H9 (cell line): ENCODE results near the gene NAALADL1. TPM values are rescaled to one million over a fixed set of nuclear protein-coding genes. Genes with fewer than 3 reads are reported as not detected.

Source experiments
- DNase-seq: peaks from one replicate; pipeline ENCODE4 v3.0.0-alpha.2; 2017
- H2AFZ ChIP-seq: one replicate; pipeline ENCODE4 v1.6.1; 2013; ENCODE audit warnings: mild to moderate bottlenecking, low read length, control low read depth, moderate library complexity
- H2AK5ac ChIP-seq: 2 replicates; pipeline ENCODE4 v1.6.1; 2013; ENCODE audit warnings: low read length, control low read depth, mixed read lengths; ENCODE audit not compliant: insufficient read length
- H2BK120ac ChIP-seq: one replicate; pipeline ENCODE4 v1.6.1; 2013; ENCODE audit warnings: low read depth, mild to moderate bottlenecking, low read length, control low read depth, inconsistent platforms; ENCODE audit not compliant: poor library complexity, severe bottlenecking
- H2BK12ac ChIP-seq: 2 replicates; pipeline ENCODE4 v1.6.1; 2013; ENCODE audit warnings: low read length, control low read depth, mixed read lengths, low read depth; ENCODE audit not compliant: insufficient read length
- H2BK15ac ChIP-seq: 2 replicates; pipeline ENCODE4 v1.6.1; 2013; ENCODE audit warnings: low read depth, low read length, control low read depth
- H2BK20ac ChIP-seq: one replicate; pipeline ENCODE4 v1.6.1; 2013; ENCODE audit warnings: low read depth, mild to moderate bottlenecking, low read length, control low read depth, inconsistent platforms; ENCODE audit not compliant: poor library complexity, severe bottlenecking
- H2BK5ac ChIP-seq: 2 replicates; pipeline ENCODE4 v1.6.1; 2013; ENCODE audit warnings: low read length, control low read depth, mixed read lengths; ENCODE audit not compliant: insufficient read length
- H3K14ac ChIP-seq: 2 replicates; pipeline ENCODE4 v1.6.1; 2013; ENCODE audit warnings: low read length, control low read depth; ENCODE audit not compliant: insufficient read depth
- H3K18ac ChIP-seq: 2 replicates; pipeline ENCODE4 v1.6.1; 2013; ENCODE audit warnings: low read depth, mild to moderate bottlenecking, mixed read lengths, low read length, control low read depth; ENCODE audit not compliant: insufficient read length
- H3K23ac ChIP-seq: 2 replicates; pipeline ENCODE4 v1.6.1; 2013; ENCODE audit warnings: low read length, control low read depth, mixed read lengths, low read depth; ENCODE audit not compliant: insufficient read length
- H3K23me2 ChIP-seq: 2 replicates; pipeline ENCODE4 v1.6.1; 2013; ENCODE audit warnings: low read depth, mild to moderate bottlenecking, mixed read lengths, low read length, control low read depth; ENCODE audit not compliant: insufficient read length, poor library complexity, severe bottlenecking
- H3K27ac ChIP-seq: 2 replicates; pipeline ENCODE4 v1.5.1; 2013; ENCODE audit warnings: low read length, control low read depth, mixed read lengths, low read depth; ENCODE audit not compliant: insufficient read length
- H3K27me3 ChIP-seq: 2 replicates; pipeline ENCODE4 v1.6.1; 2013; ENCODE audit warnings: low read length, control low read depth, inconsistent platforms; ENCODE audit not compliant: insufficient read depth
- H3K4ac ChIP-seq: 2 replicates; pipeline ENCODE4 v1.6.1; 2013; ENCODE audit warnings: low read depth, mild to moderate bottlenecking, control low read depth, inconsistent platforms, low read length, moderate library complexity
- H3K4me1 ChIP-seq: 2 replicates; pipeline ENCODE4 v1.6.1; 2013; ENCODE audit warnings: low read length, control low read depth, inconsistent platforms; ENCODE audit not compliant: insufficient read depth
- H3K4me2 ChIP-seq: 2 replicates; pipeline ENCODE4 v1.6.1; 2013; ENCODE audit warnings: low read length, control low read depth, mixed read lengths; ENCODE audit not compliant: insufficient read length, insufficient read depth
- H3K56ac ChIP-seq: 2 replicates; pipeline ENCODE4 v1.6.1; 2013; ENCODE audit warnings: low read depth, mild to moderate bottlenecking, mixed read lengths, low read length, control low read depth; ENCODE audit not compliant: insufficient read length
- H3K79me1 ChIP-seq: 2 replicates; pipeline ENCODE4 v1.6.1; 2013; ENCODE audit warnings: low read depth, mild to moderate bottlenecking, moderate library complexity, low read length, control low read depth, inconsistent platforms; ENCODE audit not compliant: insufficient read depth, poor library complexity, severe bottlenecking
- H3K79me2 ChIP-seq: 2 replicates; pipeline ENCODE4 v1.6.1; 2013; ENCODE audit warnings: low read length, control low read depth, inconsistent platforms; ENCODE audit not compliant: insufficient read depth
- H3K9ac ChIP-seq: 2 replicates; pipeline ENCODE4 v1.6.1; 2013; ENCODE audit warnings: low read length, control low read depth, mixed read lengths; ENCODE audit not compliant: insufficient read length; ENCODE audit errors: extremely low read depth
- H3K9me3 ChIP-seq: one replicate; pipeline ENCODE4 v1.6.1; 2013; ENCODE audit warnings: low read depth, low read length, inconsistent platforms; ENCODE audit not compliant: control insufficient read depth
- H3T11ph ChIP-seq: one replicate; pipeline ENCODE4 v1.6.1; 2013; ENCODE audit warnings: mild to moderate bottlenecking, low read length, control low read depth, inconsistent platforms
- H4K20me1 ChIP-seq: one replicate; pipeline ENCODE4 v1.6.1; 2013; ENCODE audit not compliant: control insufficient read depth, insufficient read length, insufficient read depth
- H4K5ac ChIP-seq: 2 replicates; pipeline ENCODE4 v1.6.1; 2013; ENCODE audit warnings: low read depth, mild to moderate bottlenecking, mixed read lengths, low read length, control low read depth; ENCODE audit not compliant: insufficient read length
- H4K8ac ChIP-seq: replicated peaks from 2 replicates; pipeline ENCODE4 v1.6.1; 2013; ENCODE audit warnings: low read length, control low read depth, mixed read lengths, low read depth; ENCODE audit not compliant: insufficient read length
- H4K91ac ChIP-seq: 2 replicates; pipeline ENCODE4 v1.6.1; 2013; ENCODE audit warnings: low read depth, mild to moderate bottlenecking, moderate library complexity, mixed read lengths, low read length, control low read depth; ENCODE audit not compliant: insufficient read length
- H3K27ac Mint-ChIP-seq, 3 experiments: 2 replicates in 2 of 3; 3 replicates in 1 of 3; pipeline ENCODE4 v1.8.0; 2020 to 2021; ENCODE audit warnings: mixed read lengths in 3 of 3, mild to moderate bottlenecking in 1 of 3, moderate library complexity in 1 of 3
- H3K27me3 Mint-ChIP-seq: 2 replicates; pipeline ENCODE4 v1.8.0; 2021; ENCODE audit warnings: low read depth, mild to moderate bottlenecking, moderate library complexity, mixed read lengths
- H3K36me3 Mint-ChIP-seq, 3 experiments: 2 replicates in 2 of 3; 3 replicates in 1 of 3; pipeline ENCODE4 v1.8.0; 2020 to 2021; ENCODE audit warnings: low read depth in 3 of 3, mixed read lengths in 3 of 3; ENCODE audit not compliant: insufficient read depth in 1 of 3
- H3K4me1 Mint-ChIP-seq, 2 experiments: 2 replicates each; pipeline ENCODE4 v1.8.0; 2020; ENCODE audit warnings: mixed read lengths in 2 of 2
- H3K4me3 Mint-ChIP-seq, 2 experiments: 2 replicates in 1 of 2; 3 replicates in 1 of 2; pipeline ENCODE4 v1.8.0; 2020 to 2021; ENCODE audit warnings: mild to moderate bottlenecking in 2 of 2, mixed read lengths in 2 of 2, moderate library complexity in 1 of 2
- H3K9me3 Mint-ChIP-seq, 2 experiments: 2 replicates in 1 of 2; 3 replicates in 1 of 2; pipeline ENCODE4 v1.8.0; 2020; ENCODE audit warnings: mild to moderate bottlenecking in 2 of 2, mixed read lengths in 2 of 2, moderate library complexity in 1 of 2
- CTCF ChIP-seq: fragments of 200-600 bp; sonication (generic); conservative IDR thresholded peaks from 3 replicates; pipeline ENCODE4 v1.8.0; 2021; ENCODE audit warnings: antibody characterized with exemption, mild to moderate bottlenecking
- WGBS: extraction: QIAGEN DNeasy Blood & Tissue Kit; methylation state at CpG from one replicate; pipeline ENCODE4 v1.1.7; 2013; ENCODE audit warnings: missing lambda C conversion rate, low lambda C conversion rate, mixed read lengths; ENCODE audit not compliant: insufficient read length; ENCODE audit errors: extremely low coverage; 5-methylcytosine and 5-hydroxymethylcytosine counted together
- total RNA-seq: library from RNA; stranded (reverse); gene quantifications from 2 replicates; pipeline ENCODE4 v1.2.1, GENCODE V29; 2021

The NAALADL1 gene
- total RNA-seq, 1 experiment from 2014 or later, result 1.0 TPM

GRCh38 chr11:65016705-65017104 is 41.6 kb downstream of the NAALADL1 start:
- Histone ChIP-seq H3K23me2 (peaks cover 7% of the 10 kb centered on the region), H3K4me1 (no peaks in the 10 kb centered on the region), H3K23ac (no peak overlapping the region), H4K91ac (no peak overlapping the region), H3K9ac (no peak overlapping the region), H3K79me2 (no peaks in the 10 kb centered on the region), H2BK120ac (no peak overlapping the region), H3K79me1 (peaks cover 2% of the 10 kb centered on the region), H3K27me3 (no peaks in the 10 kb centered on the region), H2AFZ (no peak overlapping the region), H2BK12ac (no peak overlapping the region), H3T11ph (no peak overlapping the region), H3K4ac (no peak overlapping the region), H4K8ac (no peak overlapping the region), H3K4me2 (no peak overlapping the region), H3K14ac (no peak overlapping the region), H2BK20ac (no peak overlapping the region), H3K56ac (no peak overlapping the region), H2AK5ac (no peak overlapping the region), H4K20me1 (no peaks in the 10 kb centered on the region), H3K18ac (no peak overlapping the region), H3K27ac (no peak overlapping the region), H3K9me3 (no peaks in the 10 kb centered on the region), H2BK15ac (no peak overlapping the region), H2BK5ac (no peak overlapping the region), H4K5ac (no peak overlapping the region)
- no CpG with 5 or more reads among the region's 4 CpGs for WGBS
- H3K9me3 Mint-ChIP-seq, result no peaks in the 10 kb centered on the region
- peak overlapping the region in 1 of 2 experiments; percentile 13; a peak in 1 of 5 replicates for H3K4me3 Mint-ChIP-seq
- peak overlapping the region in 2 of 3 experiments; percentile 14 to 55; a peak in 3 of 7 replicates for H3K27ac Mint-ChIP-seq
- DNase-seq, result peak; percentile 44
- peak; percentile 23; the same call in 1 of the 3 replicates for TF ChIP-seq CTCF
- no peaks in the 10 kb centered on the region for H3K27me3 Mint-ChIP-seq
- H3K4me1 Mint-ChIP-seq, result peaks cover 6 to 9% of the 10 kb centered on the region in 2 experiments
- peaks cover 21 to 59% (median 44%) of the 10 kb centered on the region in 3 experiments for H3K36me3 Mint-ChIP-seq
